Gastrocnemius medialis (tissue), 4 donors: ENCODE measurements around the gene OR2F1. TPM values are rescaled to one million over a fixed set of nuclear protein-coding genes. Genes with fewer than 3 reads are reported as not detected.
"Not testable (repeated sequence)": the region's sequence is repeated elsewhere in the genome, so short reads cannot be mapped to it uniquely, and the experiment has no call there.

Source experiments
- ATAC-seq, 2 donors: fragments of 150-250 bp; one replicate each; pipeline ENCODE4 v1.9.1; 2016
- DNase-seq, 2 donors: peaks; one replicate each; pipeline ENCODE4 v3.0.0-alpha.2; 2019
- H3K27ac ChIP-seq, 4 donors: fragments of 200-600 bp; sonication (generic); 1 replicate in 1 of 4; 2 replicates in 3 of 4; pipeline ENCODE4 v1.5.1; 2016 to 2018; ENCODE audit warnings: mild to moderate bottlenecking in 2 of 4, moderate library complexity in 1 of 4
- H3K27me3 ChIP-seq, 3 donors: fragments of 200-600 bp; sonication (generic) in 2 of 3; 1 replicate in 1 of 3; 2 replicates in 2 of 3; pipeline versions ENCODE4 v1.5.1 to v1.6.0; 2016 to 2019; ENCODE audit warnings: mild to moderate bottlenecking in 1 of 3, moderate library complexity in 1 of 3
- H3K36me3 ChIP-seq, 2 donors: fragments of 200-600 bp; sonication (generic) in 1 of 2; one replicate each; pipeline ENCODE4 v1.5.1; 2017 to 2018
- H3K4me1 ChIP-seq, 2 donors: fragments of 200-600 bp; sonication (generic) in 1 of 2; one replicate each; pipeline ENCODE4 v1.5.1; 2016 to 2017; ENCODE audit warnings: mild to moderate bottlenecking in 2 of 2
- H3K4me3 ChIP-seq, 4 donors: fragments of 200-600 bp; sonication (generic) in 3 of 4; 1 replicate in 1 of 4; 2 replicates in 3 of 4; pipeline ENCODE4 v1.5.1; 2016 to 2019; ENCODE audit warnings: mild to moderate bottlenecking in 2 of 4
- H3K9me3 ChIP-seq, 3 donors: fragments of 200-600 bp; sonication (generic) in 2 of 3; 1 replicate in 1 of 3; 2 replicates in 2 of 3; pipeline ENCODE4 v1.5.1; 2016 to 2019
- POLR2A ChIP-seq, 2 donors: fragments of 450-650 bp; IDR thresholded peaks; one replicate each; pipeline ENCODE4 v1.6.1; 2017; ENCODE audit warnings: antibody characterized with exemption in 2 of 2, mild to moderate bottlenecking in 2 of 2, moderate library complexity in 2 of 2
- in situ Hi-C, 4 donors: fragments of 200-750 bp; cut with MboI; loops; one replicate each; pipeline versions ENCODE4 v1.15.0 to v1.8.0; 2017; ENCODE audit warnings: low sequenced_read_pairs in 4 of 4
- intact Hi-C: fragments of 100-400 bp; cut with DNase I; formaldehyde crosslinking; loops from one replicate; pipeline ENCODE4 v1.15.1; 2023; ENCODE audit warnings: low total_unique reads
- total RNA-seq, 4 donors: library from RNA; depleted of rRNA; stranded (reverse); fragments of >200 nt; gene quantifications; one replicate each; pipeline versions ENCODE4 v1.1.0 to v1.2.3, GENCODE V29; 2016
- TF ChIP-seq, protein P1 (sequence below), 5 experiments: fragments of 450-650 bp in 3 of 5; fragments of 200-600 bp in 2 of 5; sonication (generic) in 2 of 5; IDR thresholded peaks in 4 of 5; conservative IDR thresholded peaks in 1 of 5; 1 replicate in 4 of 5; 2 replicates in 1 of 5; pipeline ENCODE4 v1.5.1; 2016 to 2019; ENCODE audit warnings: antibody characterized with exemption in 5 of 5, mild to moderate bottlenecking in 3 of 5, moderate library complexity in 3 of 5

The OR2F1 gene
- total RNA-seq, 4 donors from 2014 or later: not detected

GRCh38 chr7:144006029-144006691 is 51.5 kb downstream of the OR2F1 start:
- Histone ChIP-seq H3K4me3 (no peak overlapping the region), H3K27ac (no peak overlapping the region), H3K27me3 (no peaks in the 10 kb centered on the region), H3K9me3 (no peaks in the 10 kb centered on the region), H3K36me3 (no peaks in the 10 kb centered on the region), H3K4me1 (no peaks in the 10 kb centered on the region)
- in situ Hi-C loops (no loop called here), intact Hi-C loops (no loop called here)
- ATAC-seq (no peak), DNase-seq (no peak)
- no peak for TF ChIP-seq POLR2A (IDR thresholded peaks at IDR 0.05)
- TF ChIP-seq, protein P1, sequence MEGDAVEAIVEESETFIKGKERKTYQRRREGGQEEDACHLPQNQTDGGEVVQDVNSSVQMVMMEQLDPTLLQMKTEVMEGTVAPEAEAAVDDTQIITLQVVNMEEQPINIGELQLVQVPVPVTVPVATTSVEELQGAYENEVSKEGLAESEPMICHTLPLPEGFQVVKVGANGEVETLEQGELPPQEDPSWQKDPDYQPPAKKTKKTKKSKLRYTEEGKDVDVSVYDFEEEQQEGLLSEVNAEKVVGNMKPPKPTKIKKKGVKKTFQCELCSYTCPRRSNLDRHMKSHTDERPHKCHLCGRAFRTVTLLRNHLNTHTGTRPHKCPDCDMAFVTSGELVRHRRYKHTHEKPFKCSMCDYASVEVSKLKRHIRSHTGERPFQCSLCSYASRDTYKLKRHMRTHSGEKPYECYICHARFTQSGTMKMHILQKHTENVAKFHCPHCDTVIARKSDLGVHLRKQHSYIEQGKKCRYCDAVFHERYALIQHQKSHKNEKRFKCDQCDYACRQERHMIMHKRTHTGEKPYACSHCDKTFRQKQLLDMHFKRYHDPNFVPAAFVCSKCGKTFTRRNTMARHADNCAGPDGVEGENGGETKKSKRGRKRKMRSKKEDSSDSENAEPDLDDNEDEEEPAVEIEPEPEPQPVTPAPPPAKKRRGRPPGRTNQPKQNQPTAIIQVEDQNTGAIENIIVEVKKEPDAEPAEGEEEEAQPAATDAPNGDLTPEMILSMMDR (IDR thresholded peaks at IDR 0.05 in 4 of 5, conservative IDR thresholded peaks at IDR 0.05 in 1 of 5): no peak

DNA sequence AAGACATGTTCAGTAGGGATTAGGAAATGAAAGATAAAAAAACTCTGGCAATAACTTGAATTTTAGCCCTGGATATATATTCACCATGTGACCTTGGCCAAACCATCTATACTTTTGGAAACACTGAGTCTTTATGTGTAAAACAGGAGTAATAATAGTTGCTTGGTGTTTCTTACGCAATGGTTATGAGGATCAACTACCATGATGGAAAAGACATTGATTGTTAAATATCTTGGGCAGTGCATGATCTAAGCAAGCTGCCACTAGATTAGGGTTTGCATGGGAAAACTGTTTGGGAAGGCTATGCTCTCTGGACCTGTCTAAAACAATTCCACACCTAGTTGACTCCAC is 52.0 kb downstream of the OR2F1 start:
- intact Hi-C loops (no loop called here), in situ Hi-C loops (no loop called here)
- Histone ChIP-seq H3K27ac (no peak overlapping the region), H3K4me1 (no peaks in the 10 kb centered on the region), H3K27me3 (no peaks in the 10 kb centered on the region), H3K4me3 (no peak overlapping the region), H3K36me3 (no peaks in the 10 kb centered on the region), H3K9me3 (no peaks in the 10 kb centered on the region)
- ATAC-seq (no peak), DNase-seq (no peak)
- no peak for TF ChIP-seq POLR2A (IDR thresholded peaks at IDR 0.05)
- TF ChIP-seq, protein P1 (IDR thresholded peaks at IDR 0.05 in 4 of 5, conservative IDR thresholded peaks at IDR 0.05 in 1 of 5): no peak

- no peaks in the 10 kb centered on the region for H3K27me3 ChIP-seq
- H3K4me3 ChIP-seq: no peak overlapping the region
- intact Hi-C loops (no loop called here), in situ Hi-C loops (no loop called here)
- no peak for ATAC-seq
- TF ChIP-seq, protein P1 (IDR thresholded peaks at IDR 0.05 in 4 of 5, conservative IDR thresholded peaks at IDR 0.05 in 1 of 5): no peak
- no peak for TF ChIP-seq POLR2A (IDR thresholded peaks at IDR 0.05)
- H3K4me1 ChIP-seq: no peaks in the 10 kb centered on the region
- no peaks in the 10 kb centered on the region for H3K9me3 ChIP-seq
- no peaks in the 10 kb centered on the region for H3K36me3 ChIP-seq
- DNase-seq: no peak
- no peak overlapping the region for H3K27ac ChIP-seq
These were observed 54.7 kb downstream of the OR2F1 start for GRCh38 chr7:144009361-144009760.

GRCh38 chr7:144010061-144010460 is 55.4 kb downstream of the OR2F1 start:
- ATAC-seq, H3K36me3 ChIP-seq, intact Hi-C loops, H3K27me3 ChIP-seq, H3K4me1 ChIP-seq, in situ Hi-C loops, H3K27ac ChIP-seq, DNase-seq, H3K4me3 ChIP-seq, H3K9me3 ChIP-seq: not testable (repeated sequence)

GRCh38 chr7:144010821-144011220 is 56.2 kb downstream of the OR2F1 start:
- H3K27ac ChIP-seq, H3K9me3 ChIP-seq, H3K4me1 ChIP-seq, in situ Hi-C loops, H3K27me3 ChIP-seq, H3K4me3 ChIP-seq, H3K36me3 ChIP-seq, intact Hi-C loops, DNase-seq, ATAC-seq: not testable (repeated sequence)
